ENCODE measurements around the gene SP2.

The SP2 gene

GRCh38 chr17:47872651-47873161, 23.3 kb upstream of the SP2 start:
- Histone ChIP-seq H3K4me3 (ENCODE audit: low read depth in 1 of 2, low read length in 2 of 2) (no peak overlapping the region), H3K9ac (ENCODE audit: low read length) (no peak overlapping the region), H3K27me3 (ENCODE audit: control insufficient read depth in 1 of 2, insufficient read depth in 2 of 2, low read length in 2 of 2) (peaks cover 9 to 39% of the 10 kb centered on the region in 2 donors), H3K9me3 (ENCODE audit: low read length) (no peaks in the 10 kb centered on the region), H3K36me3 (ENCODE audit: insufficient read depth, low read length) (no peaks in the 10 kb centered on the region), H3K27ac (ENCODE audit: low read depth, low read length) (no peak overlapping the region), H3K4me1 (ENCODE audit: insufficient read depth, low read length) (no peaks in the 10 kb centered on the region)

DNA sequence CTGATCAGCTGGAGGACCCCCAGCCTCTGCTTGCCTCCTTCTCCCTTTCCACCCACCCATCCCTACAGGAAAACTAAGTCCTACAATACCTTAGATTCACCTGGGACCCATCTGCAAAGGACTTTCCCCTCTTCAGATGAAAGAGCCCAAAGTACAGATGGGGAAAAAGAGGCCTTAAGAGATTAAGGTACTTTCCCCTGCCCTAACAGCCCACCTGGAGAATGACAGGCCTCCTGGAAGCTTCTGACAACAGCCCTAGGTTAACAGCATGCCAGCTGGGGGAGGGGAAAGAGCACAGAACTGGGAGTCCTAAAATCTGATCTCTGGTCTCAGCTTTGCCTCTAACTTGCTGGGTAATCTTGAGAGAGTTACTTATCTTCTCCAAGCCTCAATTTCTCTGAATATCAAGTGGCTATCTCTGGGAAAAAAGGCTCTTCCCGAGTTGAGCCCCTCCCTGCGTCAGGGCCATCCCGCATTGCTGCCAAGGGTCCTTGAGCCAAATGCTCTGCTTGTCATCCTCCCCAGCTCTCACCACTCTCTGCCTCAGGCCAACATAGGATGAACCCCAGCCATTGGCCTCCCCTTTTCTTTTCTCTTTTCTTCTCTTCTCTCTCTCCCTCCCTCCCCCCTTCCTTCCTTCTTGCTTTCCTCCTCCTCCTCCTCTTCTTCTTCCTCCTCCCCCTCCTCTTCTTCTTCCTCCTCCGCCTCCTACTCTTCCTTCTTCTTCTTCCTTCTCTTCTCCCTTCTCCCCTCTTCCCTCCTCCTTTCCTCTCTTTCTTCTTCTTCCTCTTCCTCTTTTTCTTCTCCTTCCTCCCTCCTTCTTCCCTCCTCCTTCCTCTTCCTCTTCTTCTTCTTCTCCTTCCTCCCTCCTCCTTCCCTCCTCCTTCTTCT, 22.6 kb upstream of the SP2 start:
- Histone ChIP-seq H3K4me1 (ENCODE audit: insufficient read depth, low read length) (no peaks in the 10 kb centered on the region), H3K4me3 (ENCODE audit: low read depth in 1 of 2, low read length in 2 of 2) (no peak overlapping the region), H3K9ac (ENCODE audit: low read length) (no peak overlapping the region), H3K9me3 (ENCODE audit: low read length) (no peaks in the 10 kb centered on the region), H3K27me3 (ENCODE audit: control insufficient read depth in 1 of 2, insufficient read depth in 2 of 2, low read length in 2 of 2) (peaks cover 9 to 45% of the 10 kb centered on the region in 2 donors), H3K36me3 (ENCODE audit: insufficient read depth, low read length) (no peaks in the 10 kb centered on the region), H3K27ac (ENCODE audit: low read depth, low read length) (no peak overlapping the region)

GRCh38 chr17:47875011-47875985, 20.7 kb upstream of the SP2 start:
- peaks cover 5 to 45% of the 10 kb centered on the region in 2 donors for H3K27me3 ChIP-seq (ENCODE audit: control insufficient read depth in 1 of 2, insufficient read depth in 2 of 2, low read length in 2 of 2)

GRCh38 chr17:47877368-47878034, 18.5 kb upstream of the SP2 start:
- Histone ChIP-seq H3K27ac (ENCODE audit: low read depth, low read length) (no peak overlapping the region), H3K36me3 (ENCODE audit: insufficient read depth, low read length) (no peaks in the 10 kb centered on the region), H3K4me3 (ENCODE audit: low read depth in 1 of 2, low read length in 2 of 2) (no peak overlapping the region), H3K9me3 (ENCODE audit: low read length) (no peaks in the 10 kb centered on the region), H3K27me3 (ENCODE audit: control insufficient read depth in 1 of 2, insufficient read depth in 2 of 2, low read length in 2 of 2) (peaks cover 0 to 27% of the 10 kb centered on the region in 2 donors), H3K9ac (ENCODE audit: low read length) (no peak overlapping the region), H3K4me1 (ENCODE audit: insufficient read depth, low read length) (peaks cover 7% of the 10 kb centered on the region)

More at GRCh38 chr17:47875011-47875985, 20.7 kb upstream of the SP2 start:
- Histone ChIP-seq H3K36me3 (ENCODE audit: insufficient read depth, low read length) (no peaks in the 10 kb centered on the region), H3K27ac (ENCODE audit: low read depth, low read length) (no peak overlapping the region), H3K4me3 (ENCODE audit: low read depth in 1 of 2, low read length in 2 of 2) (no peak overlapping the region), H3K9ac (ENCODE audit: low read length) (no peak overlapping the region), H3K9me3 (ENCODE audit: low read length) (no peaks in the 10 kb centered on the region), H3K4me1 (ENCODE audit: insufficient read depth, low read length) (no peaks in the 10 kb centered on the region)

GRCh38 chr17:47878203-47879027, 17.6 kb upstream of the SP2 start:
- Histone ChIP-seq H3K4me3 (ENCODE audit: low read depth in 1 of 2, low read length in 2 of 2) (no peak overlapping the region), H3K9ac (ENCODE audit: low read length) (no peak overlapping the region), H3K9me3 (ENCODE audit: low read length) (no peaks in the 10 kb centered on the region), H3K4me1 (ENCODE audit: insufficient read depth, low read length) (peaks cover 11% of the 10 kb centered on the region), H3K27ac (ENCODE audit: low read depth, low read length) (no peak overlapping the region), H3K36me3 (ENCODE audit: insufficient read depth, low read length) (no peaks in the 10 kb centered on the region), H3K27me3 (ENCODE audit: control insufficient read depth in 1 of 2, insufficient read depth in 2 of 2, low read length in 2 of 2) (peaks cover 0 to 18% of the 10 kb centered on the region in 2 donors)

DNA sequence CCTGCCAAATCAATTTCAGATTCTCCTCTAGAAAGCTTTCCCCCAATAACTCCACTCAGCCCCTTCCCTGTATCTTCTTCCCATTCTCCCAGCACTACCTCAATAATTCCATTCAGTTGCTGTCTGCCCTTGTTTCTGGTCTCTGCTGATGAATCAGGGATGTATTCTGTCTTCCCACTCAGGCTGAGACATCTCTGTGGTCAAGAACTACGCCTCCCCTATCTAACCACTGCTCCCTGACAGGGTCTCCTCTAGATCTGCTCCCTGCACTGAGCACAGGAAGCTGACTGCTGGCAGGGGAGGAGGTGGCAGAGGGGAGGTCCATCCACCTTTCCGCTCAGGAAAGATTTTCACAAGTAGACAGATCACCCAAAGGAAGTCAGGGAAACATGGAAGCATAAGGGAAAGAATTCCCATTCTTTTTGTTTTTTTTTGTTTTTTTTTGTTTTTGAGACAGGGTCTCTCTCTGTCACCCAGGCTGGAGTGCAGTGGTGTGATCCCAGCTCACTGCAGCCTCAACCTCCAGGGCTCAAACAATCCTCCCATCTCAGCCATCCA, 16.9 kb upstream of the SP2 start:
- Histone ChIP-seq H3K36me3 (ENCODE audit: insufficient read depth, low read length) (no peaks in the 10 kb centered on the region), H3K4me3 (ENCODE audit: low read depth in 1 of 2, low read length in 2 of 2) (no peak overlapping the region), H3K4me1 (ENCODE audit: insufficient read depth, low read length) (peaks cover 11% of the 10 kb centered on the region)

DNA sequence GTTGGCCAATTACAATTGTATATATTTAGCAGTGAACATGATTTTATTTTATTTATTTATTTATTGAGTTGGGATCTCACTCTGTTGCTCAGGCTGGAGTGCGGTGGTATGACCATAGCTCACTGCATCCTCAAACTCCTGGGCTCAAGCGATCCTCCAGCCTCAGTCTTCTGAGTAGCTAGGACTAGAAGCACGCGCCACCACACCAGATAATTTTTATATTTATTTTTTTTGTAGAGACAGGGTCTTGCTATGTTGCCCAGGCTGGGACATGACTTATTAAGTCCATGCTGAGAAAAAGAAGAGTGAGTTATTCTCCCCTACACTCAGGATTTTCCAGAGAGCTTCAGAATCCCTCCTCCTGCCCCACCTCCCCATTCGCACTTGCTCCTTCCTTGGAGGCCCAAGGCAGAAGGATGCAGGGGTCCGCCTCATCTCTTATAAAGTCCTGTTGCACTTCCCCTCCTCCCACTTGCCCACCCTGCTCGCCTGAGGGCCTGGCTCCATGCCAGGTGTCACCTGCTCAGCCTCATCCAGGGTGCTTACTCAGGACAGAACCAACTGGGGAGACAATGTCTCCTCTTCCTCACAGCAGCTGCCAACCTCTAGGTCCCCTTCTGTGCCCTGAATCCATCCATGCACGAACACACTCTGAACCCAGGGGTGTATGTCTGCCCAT, 16.1 kb upstream of the SP2 start:
- peaks cover 0 to 16% of the 10 kb centered on the region in 2 donors for H3K27me3 ChIP-seq (ENCODE audit: control insufficient read depth in 1 of 2, insufficient read depth in 2 of 2, low read length in 2 of 2)
- H3K36me3 ChIP-seq (ENCODE audit: insufficient read depth, low read length): no peaks in the 10 kb centered on the region
- H3K27ac ChIP-seq (ENCODE audit: low read depth, low read length): no peak overlapping the region
- no peak overlapping the region for H3K4me3 ChIP-seq (ENCODE audit: low read depth in 1 of 2, low read length in 2 of 2)
- peaks cover 11% of the 10 kb centered on the region for H3K4me1 ChIP-seq (ENCODE audit: insufficient read depth, low read length)
- H3K9me3 ChIP-seq (ENCODE audit: low read length): no peaks in the 10 kb centered on the region
- H3K9ac ChIP-seq (ENCODE audit: low read length): no peak overlapping the region

More for the DNA sequence above, 16.9 kb upstream of the SP2 start:
- Histone ChIP-seq H3K9me3 (ENCODE audit: low read length) (no peaks in the 10 kb centered on the region), H3K27ac (ENCODE audit: low read depth, low read length) (no peak overlapping the region), H3K9ac (ENCODE audit: low read length) (no peak overlapping the region), H3K27me3 (ENCODE audit: control insufficient read depth in 1 of 2, insufficient read depth in 2 of 2, low read length in 2 of 2) (peaks cover 0 to 20% of the 10 kb centered on the region in 2 donors)

DNA sequence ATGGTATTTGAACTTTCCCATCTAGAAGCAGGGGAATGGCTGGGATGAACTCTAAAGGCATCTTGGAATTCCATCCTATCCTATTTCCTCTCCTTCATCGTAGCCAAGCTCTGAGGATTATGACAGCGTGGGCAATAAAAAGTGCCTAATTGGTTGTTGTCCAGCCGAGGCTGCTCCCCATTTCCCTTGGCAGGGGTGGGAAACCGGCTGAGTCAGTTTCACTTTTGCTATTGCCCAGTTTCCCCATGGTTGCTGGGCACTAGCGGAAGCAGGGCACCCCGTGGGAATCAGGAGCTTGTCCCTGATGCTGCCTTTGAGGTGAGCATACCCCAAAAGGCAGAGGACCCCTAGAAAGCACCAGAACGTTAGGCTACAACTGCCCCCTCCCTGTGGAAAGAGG, 13.8 kb upstream of the SP2 start:
- Histone ChIP-seq H3K27ac (ENCODE audit: low read depth, low read length) (no peak overlapping the region), H3K4me3 (ENCODE audit: low read depth in 1 of 2, low read length in 2 of 2) (peak overlapping the region; percentile 18 to 19), H3K9ac (ENCODE audit: low read length) (no peak overlapping the region), H3K36me3 (ENCODE audit: insufficient read depth, low read length) (no peaks in the 10 kb centered on the region), H3K4me1 (ENCODE audit: insufficient read depth, low read length) (peaks cover 11% of the 10 kb centered on the region), H3K9me3 (ENCODE audit: low read length) (no peaks in the 10 kb centered on the region), H3K27me3 (ENCODE audit: control insufficient read depth in 1 of 2, insufficient read depth in 2 of 2, low read length in 2 of 2) (peaks cover 0 to 13% of the 10 kb centered on the region in 2 donors)

GRCh38 chr17:47882695-47883588, 13.1 kb upstream of the SP2 start:
- peak overlapping the region in 1 of 2 donors; percentile 19 for H3K4me3 ChIP-seq (ENCODE audit: low read depth in 1 of 2, low read length in 2 of 2)
- peaks cover 11% of the 10 kb centered on the region for H3K4me1 ChIP-seq (ENCODE audit: insufficient read depth, low read length)
- no peaks in the 10 kb centered on the region for H3K9me3 ChIP-seq (ENCODE audit: low read length)
- no peaks in the 10 kb centered on the region for H3K36me3 ChIP-seq (ENCODE audit: insufficient read depth, low read length)
- peaks cover 0 to 10% of the 10 kb centered on the region in 2 donors for H3K27me3 ChIP-seq (ENCODE audit: control insufficient read depth in 1 of 2, insufficient read depth in 2 of 2, low read length in 2 of 2)
- H3K9ac ChIP-seq (ENCODE audit: low read length): no peak overlapping the region
- H3K27ac ChIP-seq (ENCODE audit: low read depth, low read length): no peak overlapping the region
